Thyroid gland (tissue), 4 donors: ENCODE data around the gene ENTPD8.

Experiments used
- CTCF ChIP-seq, 6 experiments: fragments of 200-600 bp in 3 of 6; fragments of 450-650 bp in 3 of 6; sonication (generic) in 3 of 6; IDR thresholded peaks; one replicate each; pipeline ENCODE4 v1.5.1; 2016 to 2019; ENCODE audit warnings: antibody characterized with exemption in 6 of 6, mild to moderate bottlenecking in 2 of 6, inconsistent platforms in 1 of 6, moderate library complexity in 1 of 6
- POLR2A ChIP-seq, 2 donors: fragments of 450-650 bp; IDR thresholded peaks; one replicate each; pipeline ENCODE4 v1.6.1; 2017; ENCODE audit warnings: antibody characterized with exemption in 2 of 2, mild to moderate bottlenecking in 2 of 2, moderate library complexity in 1 of 2

DNA sequence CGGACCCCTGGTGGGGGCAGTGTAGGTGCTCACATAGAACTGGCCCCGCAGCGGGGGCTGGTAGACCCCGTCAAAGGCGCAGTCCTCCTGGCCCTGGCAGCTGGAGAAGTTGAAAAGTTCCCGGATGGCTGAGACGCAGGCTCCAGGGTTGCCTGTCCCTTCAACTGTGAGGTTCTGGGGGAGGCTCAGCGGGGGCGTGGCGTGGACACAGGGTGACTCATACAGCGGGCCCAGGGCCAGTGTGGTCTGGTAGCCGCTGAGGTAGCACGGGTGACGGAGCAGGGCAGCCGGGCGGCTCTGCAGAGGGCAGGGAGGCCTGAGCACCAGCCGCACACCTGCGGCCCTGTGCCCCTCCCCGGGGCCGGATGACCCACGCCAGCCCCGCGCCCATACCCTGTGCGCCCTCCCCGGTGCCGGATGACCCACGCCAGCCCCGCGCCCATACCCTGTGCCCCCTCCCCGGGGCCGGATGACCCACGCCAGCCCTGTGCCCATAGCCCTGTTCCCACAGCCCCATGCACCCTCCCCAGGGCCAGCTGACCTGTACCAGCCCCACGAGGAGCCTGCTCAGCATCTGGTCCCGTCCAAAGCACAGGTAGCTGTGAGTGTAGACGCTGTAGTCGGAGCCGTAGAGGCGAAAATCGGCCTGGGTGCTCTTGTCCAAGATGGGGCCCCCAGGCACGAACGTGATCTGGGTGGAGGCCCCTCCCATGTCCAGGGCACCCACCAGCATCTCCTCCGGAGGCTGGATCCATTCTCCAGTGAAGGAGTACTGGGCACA, 5.0 kb downstream of the ENTPD8 start:
- no peak for TF ChIP-seq CTCF (IDR thresholded peaks at IDR 0.05)
- TF ChIP-seq POLR2A (IDR thresholded peaks at IDR 0.05), result no peak
